ENCODE results near the gene PHOSPHO1.

- no peak for TF ChIP-seq GATA3 (IDR thresholded peaks at IDR 0.05; ENCODE audit: low read depth, low read length)
- TF ChIP-seq GATA2 (IDR thresholded peaks at IDR 0.05; ENCODE audit: low read depth, low read length): no peak
Measured at GRCh38 chr17:49200423-49201083, 30.0 kb downstream of the PHOSPHO1 start.

All from SH-SY5Y (cell line).